Fibroblast of lung (primary cell): Measurements from ENCODE around the gene LAPTM5. TPM values are rescaled to one million over a fixed set of nuclear protein-coding genes. Genes with fewer than 3 reads are reported as not detected.
A peak's percentile ranks its signal among the peaks of the same experiment; 100 is the strongest.

ENCODE experiments used
- DNase-seq, 2 donors: peaks; one replicate each; pipeline versions ENCODE4 v3.0.0 to v3.0.0-alpha.2; 2010; ENCODE audit warnings: low read depth in 2 of 2
- H2AFZ ChIP-seq: 2 replicates; pipeline ENCODE4 v1.5.1; 2012; ENCODE audit warnings: low read length, control low read depth, inconsistent platforms
- H3K27ac ChIP-seq: 2 replicates; pipeline ENCODE4 v1.5.1; 2011; ENCODE audit warnings: low read length, control low read depth; ENCODE audit not compliant: insufficient read depth
- H3K27me3 ChIP-seq: 2 replicates; pipeline ENCODE4 v1.5.1; 2011; ENCODE audit warnings: mild to moderate bottlenecking, low read length; ENCODE audit not compliant: control insufficient read depth, insufficient read depth
- H3K36me3 ChIP-seq: 2 replicates; pipeline ENCODE4 v1.5.1; 2011; ENCODE audit warnings: low read length; ENCODE audit not compliant: control insufficient read depth, insufficient read depth
- H3K4me1 ChIP-seq: 2 replicates; pipeline ENCODE4 v1.5.1; 2011; ENCODE audit warnings: low read length; ENCODE audit not compliant: control insufficient read depth, insufficient read depth; ENCODE audit errors: extremely low read depth
- H3K4me2 ChIP-seq: 2 replicates; pipeline ENCODE4 v1.5.1; 2011; ENCODE audit warnings: low read length, control low read depth; ENCODE audit not compliant: insufficient read depth; ENCODE audit errors: extremely low read depth
- H3K4me3 ChIP-seq, 4 experiments: fragments of 200-600 bp in 1 of 4; sonication (generic) in 1 of 4; replicated peaks in 1 of 4; 2 replicates each; pipeline ENCODE4 v1.5.1; 2011 to 2016; ENCODE audit warnings: low read length in 4 of 4, low read depth in 3 of 4, mild to moderate bottlenecking in 3 of 4, control low read depth in 2 of 4, inconsistent platforms in 1 of 4, mixed read lengths in 1 of 4; ENCODE audit not compliant: insufficient read depth in 1 of 4; ENCODE audit errors: control extremely low read depth in 1 of 4
- H3K79me2 ChIP-seq: 2 replicates; pipeline ENCODE4 v1.5.1; 2012; ENCODE audit warnings: mild to moderate bottlenecking, low read length, inconsistent platforms; ENCODE audit not compliant: control insufficient read depth, insufficient read depth
- H3K9ac ChIP-seq: 2 replicates; pipeline ENCODE4 v1.5.1; 2011; ENCODE audit warnings: mild to moderate bottlenecking, low read length, control low read depth; ENCODE audit not compliant: insufficient read depth
- H3K9me3 ChIP-seq: 2 replicates; pipeline ENCODE4 v1.5.1; 2012; ENCODE audit warnings: low read depth, low read length; ENCODE audit not compliant: control insufficient read depth, insufficient read depth
- H4K20me1 ChIP-seq: 2 replicates; pipeline ENCODE4 v1.5.1; 2011; ENCODE audit warnings: low read length; ENCODE audit not compliant: control insufficient read depth, insufficient read depth; ENCODE audit errors: extremely low read depth
- CTCF ChIP-seq, 2 donors: IDR thresholded peaks in 1 of 2; conservative IDR thresholded peaks in 1 of 2; 1 replicate in 1 of 2; 2 replicates in 1 of 2; pipeline ENCODE4 v1.5.1; 2011 to 2012; ENCODE audit warnings: low read length in 2 of 2, control low read depth in 1 of 2, inconsistent platforms in 1 of 2, low read depth in 1 of 2, mild to moderate bottlenecking in 1 of 2
- EZH2 ChIP-seq: IDR thresholded peaks from 2 replicates; pipeline ENCODE4 v1.5.1; 2012; ENCODE audit warnings: low read length, control low read depth, mild to moderate bottlenecking; ENCODE audit errors: missing control alignments
- polyA plus RNA-seq, 2 donors: library from polyadenylated mRNA; depleted of rRNA in 1 of 2; stranded (reverse) in 1 of 2; unstranded in 1 of 2; fragments of >200 nt; gene quantifications; 2 replicates each; pipeline ENCODE4 v1.2.1, GENCODE V29; 2011 to 2012; ENCODE audit warnings: missing spikeins in 1 of 2
- total RNA-seq: library from RNA; depleted of rRNA; stranded (reverse); fragments of >200 nt; gene quantifications from 2 replicates; pipeline ENCODE4 v1.2.1, GENCODE V29; 2014

Gene LAPTM5
- total and polyA plus RNA-seq, 2 donors (not counting 1 experiment from before 2014, with no cell fraction given) = under 0.01 to 0.32 TPM

GRCh38 chr1:30785181-30785580 lies 27.6 kb upstream of the LAPTM5 start:
- H3K4me3 ChIP-seq = no peak overlapping the region
- H3K36me3 ChIP-seq = no peaks in the 10 kb centered on the region
- no peaks in the 10 kb centered on the region for H3K9me3 ChIP-seq
- H3K4me2 ChIP-seq = no peak overlapping the region
- no peaks in the 10 kb centered on the region for H4K20me1 ChIP-seq
- no peak for DNase-seq
- TF ChIP-seq EZH2 = no peak
- no peak for TF ChIP-seq CTCF (conservative IDR thresholded peaks at IDR 0.05 in 1 of 2, IDR thresholded peaks at IDR 0.05 in 1 of 2; ENCODE audit: low read depth in 1 of 2, low read length in 2 of 2)
- H3K9ac ChIP-seq = no peak overlapping the region
- no peaks in the 10 kb centered on the region for H3K4me1 ChIP-seq
- H3K27ac ChIP-seq = no peak overlapping the region
- no peak overlapping the region for H2AFZ ChIP-seq
- H3K27me3 ChIP-seq = peaks cover 9% of the 10 kb centered on the region
- no peaks in the 10 kb centered on the region for H3K79me2 ChIP-seq

- Histone ChIP-seq H3K36me3 (no peaks in the 10 kb centered on the region), H3K9ac (no peak overlapping the region), H4K20me1 (no peaks in the 10 kb centered on the region), H3K4me3 (no peak overlapping the region), H3K27me3 (peaks cover 6% of the 10 kb centered on the region), H3K27ac (no peak overlapping the region), H3K79me2 (no peaks in the 10 kb centered on the region), H3K9me3 (no peaks in the 10 kb centered on the region), H3K4me2 (no peak overlapping the region), H3K4me1 (no peaks in the 10 kb centered on the region), H2AFZ (no peak overlapping the region)
- TF ChIP-seq CTCF (conservative IDR thresholded peaks at IDR 0.05 in 1 of 2, IDR thresholded peaks at IDR 0.05 in 1 of 2; ENCODE audit: low read depth in 1 of 2, low read length in 2 of 2) (no peak), EZH2 (no peak)
- DNase-seq = no peak
These were observed 25.8 kb upstream of the LAPTM5 start for GRCh38 chr1:30783256-30783915.

- Histone ChIP-seq H3K9ac (no peak overlapping the region), H3K4me3 (no peak overlapping the region), H3K4me2 (no peak overlapping the region), H3K4me1 (no peaks in the 10 kb centered on the region), H3K9me3 (no peaks in the 10 kb centered on the region), H2AFZ (no peak overlapping the region), H3K79me2 (no peaks in the 10 kb centered on the region), H4K20me1 (no peaks in the 10 kb centered on the region), H3K27me3 (peaks cover 5% of the 10 kb centered on the region), H3K27ac (no peak overlapping the region), H3K36me3 (no peaks in the 10 kb centered on the region)
- TF ChIP-seq EZH2 (no peak), CTCF (conservative IDR thresholded peaks at IDR 0.05 in 1 of 2, IDR thresholded peaks at IDR 0.05 in 1 of 2; ENCODE audit: low read depth in 1 of 2, low read length in 2 of 2) (peak; percentile 67 to 87)
- DNase-seq = peak in 1 of 2 donors; percentile 58
These were observed 25.0 kb upstream of the LAPTM5 start for GRCh38 chr1:30782361-30783255.
